SU-DHL-6 (cell line): Measurements from ENCODE around the gene NFATC3.

Source experiments
- H2AFZ ChIP-seq: fragments of 200-600 bp; sonication (generic); 2 replicates; pipeline ENCODE4 v1.6.1; 2014; ENCODE audit warnings: low read depth, mild to moderate bottlenecking, moderate library complexity, mixed read lengths, antibody characterized with exemption, low read length; ENCODE audit not compliant: severe bottlenecking
- H3F3A ChIP-seq: fragments of 200-600 bp; shearing (Covaris generic); 2 replicates; pipeline ENCODE4 v1.6.0; 2016; ENCODE audit warnings: antibody characterized with exemption, mild to moderate bottlenecking; ENCODE audit not compliant: insufficient read depth
- H3K27ac ChIP-seq: fragments of 200-600 bp; sonication (generic); 2 replicates; pipeline ENCODE4 v1.5.1; 2016; ENCODE audit warnings: low read depth, mild to moderate bottlenecking, low read length, moderate library complexity, mixed read lengths
- H3K27me3 ChIP-seq: fragments of 200-600 bp; sonication (generic), shearing (Covaris generic); 2 replicates; pipeline ENCODE4 v1.6.0; 2014; ENCODE audit warnings: mild to moderate bottlenecking, low read length
- H3K36me3 ChIP-seq: fragments of 200-600 bp; sonication (generic); 2 replicates; pipeline ENCODE4 v1.6.1; 2014; ENCODE audit warnings: mild to moderate bottlenecking, low read length, mixed read lengths
- H3K4me2 ChIP-seq: fragments of 300-600, 200-600 bp; shearing (Covaris generic), sonication (generic); 2 replicates; pipeline ENCODE4 v1.6.0; 2014; ENCODE audit warnings: low read length, low read depth, mild to moderate bottlenecking; ENCODE audit not compliant: poor library complexity, severe bottlenecking
- H3K4me3 ChIP-seq: fragments of 200-600 bp; sonication (generic); 2 replicates; pipeline ENCODE4 v1.5.1; 2014; ENCODE audit warnings: antibody characterized with exemption, low read length, mild to moderate bottlenecking, mixed read lengths; ENCODE audit not compliant: insufficient read depth, poor library complexity, severe bottlenecking
- H3K79me2 ChIP-seq: fragments of 200-600 bp; sonication (generic); 2 replicates; pipeline ENCODE4 v1.6.1; 2014; ENCODE audit warnings: mild to moderate bottlenecking, low read length, moderate library complexity; ENCODE audit not compliant: insufficient read depth
- H3K9ac ChIP-seq: fragments of 200-600 bp; sonication (generic); 2 replicates; pipeline ENCODE4 v1.7.0; 2014; ENCODE audit warnings: mild to moderate bottlenecking, low read length
- H3K9me2 ChIP-seq: fragments of 200-600 bp; sonication (generic); replicated peaks from 2 replicates; pipeline ENCODE4 v1.6.1; 2014; ENCODE audit warnings: low read length; ENCODE audit not compliant: insufficient read depth
- H3K9me3 ChIP-seq: fragments of 200-600 bp; sonication (generic); 2 replicates; pipeline ENCODE4 v1.6.1; 2014; ENCODE audit warnings: low read length, mixed read lengths; ENCODE audit not compliant: insufficient read depth
- H4K20me1 ChIP-seq: fragments of 200-600 bp; sonication (generic); 2 replicates; pipeline ENCODE4 v1.6.1; 2014; ENCODE audit warnings: low read depth, mild to moderate bottlenecking, antibody characterized with exemption, low read length, moderate library complexity, mixed read lengths
- CTCF ChIP-seq: fragments of 200-600 bp; sonication (generic); IDR thresholded peaks from one replicate; pipeline ENCODE4 v1.5.1; 2017; ENCODE audit warnings: antibody characterized with exemption, mild to moderate bottlenecking, low read length, moderate library complexity; ENCODE audit not compliant: insufficient read depth, poor library complexity, severe bottlenecking
- EZH2phosphoT487 ChIP-seq: fragments of 200-600 bp; sonication (generic), shearing (Covaris generic); conservative IDR thresholded peaks from 2 replicates; pipeline ENCODE4 v1.6.1; 2018; ENCODE audit warnings: mild to moderate bottlenecking, antibody characterized with exemption, low read length, moderate library complexity, mixed read lengths

Gene NFATC3

GRCh38 chr16:68086860-68087268, 1.7 kb downstream of the NFATC3 start:
- H2AFZ ChIP-seq = no peak overlapping the region
- no peaks in the 10 kb centered on the region for H3K9me3 ChIP-seq
- H3K79me2 ChIP-seq = peaks cover 60% of the 10 kb centered on the region
- no peaks in the 10 kb centered on the region for H3K9me2 ChIP-seq
- peaks cover 33% of the 10 kb centered on the region for H3F3A ChIP-seq
- H3K9ac ChIP-seq = peak overlapping the region; percentile 94
- no peaks in the 10 kb centered on the region for H3K27me3 ChIP-seq
- peak overlapping the region; percentile 83 for H3K4me3 ChIP-seq
- TF ChIP-seq CTCF (no peak), EZH2phosphoT487 (no peak)
- peak overlapping the region; percentile 96 for H3K4me2 ChIP-seq
- H3K36me3 ChIP-seq = no peaks in the 10 kb centered on the region
- peaks cover 32% of the 10 kb centered on the region for H4K20me1 ChIP-seq
- H3K27ac ChIP-seq = no peak overlapping the region

GRCh38 chr16:68087688-68088087, 2.5 kb downstream of the NFATC3 start:
- TF ChIP-seq EZH2phosphoT487 = no peak
- TF ChIP-seq CTCF = no peak
- H3K4me3 ChIP-seq = no peak overlapping the region
- no peaks in the 10 kb centered on the region for H3K9me3 ChIP-seq
- H3K36me3 ChIP-seq = no peaks in the 10 kb centered on the region
- H3K27ac ChIP-seq = no peak overlapping the region
- H3K9me2 ChIP-seq = no peaks in the 10 kb centered on the region
- peaks cover 33% of the 10 kb centered on the region for H3F3A ChIP-seq
- peak overlapping the region; percentile 96 for H3K4me2 ChIP-seq
- no peak overlapping the region for H2AFZ ChIP-seq
- H3K79me2 ChIP-seq = peaks cover 68% of the 10 kb centered on the region
- H4K20me1 ChIP-seq = peaks cover 32% of the 10 kb centered on the region
- H3K9ac ChIP-seq = no peak overlapping the region
- no peaks in the 10 kb centered on the region for H3K27me3 ChIP-seq

GRCh38 chr16:68088130-68088972, 3.2 kb downstream of the NFATC3 start:
- no peak overlapping the region for H3K4me3 ChIP-seq
- peaks cover 75% of the 10 kb centered on the region for H3K79me2 ChIP-seq
- peaks cover 36% of the 10 kb centered on the region for H3F3A ChIP-seq
- no peak overlapping the region for H3K9ac ChIP-seq
- H3K27me3 ChIP-seq = no peaks in the 10 kb centered on the region
- H3K4me2 ChIP-seq = peak overlapping the region; percentile 96
- no peak overlapping the region for H3K27ac ChIP-seq
- peaks cover 36% of the 10 kb centered on the region for H4K20me1 ChIP-seq
- H3K36me3 ChIP-seq = no peaks in the 10 kb centered on the region
- TF ChIP-seq EZH2phosphoT487 (no peak), CTCF (no peak)
- H3K9me3 ChIP-seq = no peaks in the 10 kb centered on the region
- no peaks in the 10 kb centered on the region for H3K9me2 ChIP-seq
- H2AFZ ChIP-seq = no peak overlapping the region
